ENCODE results near the gene ARHGAP23.

GRCh38 chr17:38461683-38462082 is 33.4 kb downstream of the ARHGAP23 start:
- TF ChIP-seq POLR2A (IDR thresholded peaks at IDR 0.05) (no peak), CTCF (IDR thresholded peaks at IDR 0.05) (no peak)
